Neuron (in vitro differentiated cells): ENCODE measurements around the gene MASP1.
A peak's percentile ranks its signal among the peaks of the same experiment; 100 is the strongest.

Source experiments
- H2AFZ ChIP-seq: one replicate; pipeline ENCODE4 v1.6.1; 2013; ENCODE audit warnings: low read depth, mild to moderate bottlenecking, inconsistent platforms, low read length, moderate library complexity
- H3K27me3 ChIP-seq: one replicate; pipeline ENCODE4 v1.6.1; 2013; ENCODE audit warnings: low read length; ENCODE audit not compliant: insufficient read depth
- H3K36me3 ChIP-seq: one replicate; pipeline ENCODE4 v1.6.1; 2013; ENCODE audit warnings: low read length; ENCODE audit not compliant: insufficient read depth
- H3K4me1 ChIP-seq: one replicate; pipeline ENCODE4 v1.6.1; 2013; ENCODE audit warnings: low read length; ENCODE audit not compliant: insufficient read depth
- H3K4me3 ChIP-seq: 2 replicates; pipeline ENCODE4 v1.5.1; 2013; ENCODE audit warnings: mild to moderate bottlenecking, low read length, moderate library complexity
- H3K9me3 ChIP-seq: one replicate; pipeline ENCODE4 v1.6.1; 2013; ENCODE audit warnings: low read length

The MASP1 gene

DNA sequence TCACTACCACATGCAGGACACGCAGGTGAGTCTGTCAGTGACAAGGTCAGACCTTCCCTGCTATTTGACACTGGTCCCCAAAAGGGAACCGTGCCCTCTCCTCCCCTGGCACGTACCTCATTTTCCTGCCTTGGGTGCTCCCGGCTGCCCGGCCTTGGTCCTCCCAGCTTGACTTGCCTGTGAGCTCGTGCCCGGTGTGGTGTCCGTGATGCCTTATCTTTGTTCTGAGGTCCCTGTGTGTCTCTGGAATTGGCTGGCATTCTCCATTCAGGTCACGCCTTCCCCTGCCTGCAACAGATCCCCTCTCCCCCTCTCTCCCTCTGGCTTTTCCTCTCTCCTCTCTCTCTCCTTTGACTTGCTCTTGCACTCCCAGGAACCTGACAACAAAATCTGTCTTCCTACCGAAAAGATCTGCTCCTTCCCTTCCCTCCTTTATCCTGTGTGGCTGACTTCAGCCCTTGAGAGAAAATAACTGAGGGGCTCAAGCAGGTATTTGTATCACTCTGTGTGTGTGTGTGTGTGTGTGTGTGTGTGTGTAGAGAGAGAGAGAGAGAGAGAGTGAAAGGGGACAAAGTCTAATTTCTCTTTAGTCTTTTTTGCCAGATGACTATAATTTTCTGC, at the start of gene MASP1:
Gene MASP1 (minus strand): TSS at position 226 of the 621 bp plus-strand sequence. CDS start 105 bp downstream, at position 121.
- H3K4me3 ChIP-seq = peak within 1 kb of the TSS; percentile 33
- peaks cover 14% of the 10 kb centered on the region for H3K4me1 ChIP-seq
- H2AFZ ChIP-seq = peak within 1 kb of the TSS; percentile 44
- peaks cover 3% of the 10 kb centered on the region for H3K27me3 ChIP-seq
- no peaks in the 10 kb centered on the region for H3K36me3 ChIP-seq
- H3K9me3 ChIP-seq = no peaks in the 10 kb centered on the region

DNA sequence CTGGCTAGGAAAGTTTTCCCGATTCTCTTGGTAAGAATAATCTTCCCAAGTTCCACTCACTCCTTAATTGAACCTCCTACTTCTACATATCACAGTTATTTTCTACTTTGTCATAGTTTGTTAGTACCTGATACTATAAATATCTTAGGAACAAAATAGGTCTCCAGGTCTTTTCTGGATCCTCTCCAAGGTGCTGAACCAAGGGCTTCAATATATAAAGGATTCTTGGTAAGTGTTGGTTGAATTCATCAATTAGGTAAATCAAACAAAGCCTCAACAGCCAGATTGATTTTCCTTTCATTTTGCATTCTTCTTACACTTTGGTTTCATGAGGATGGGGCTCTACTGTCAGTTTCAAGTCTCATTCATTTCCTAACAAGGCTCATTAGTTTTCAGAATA, 49.0 kb upstream of the MASP1 start:
- Histone ChIP-seq H3K9me3 (no peaks in the 10 kb centered on the region), H2AFZ (no peak overlapping the region), H3K27me3 (no peaks in the 10 kb centered on the region), H3K4me1 (no peaks in the 10 kb centered on the region), H3K4me3 (no peak overlapping the region), H3K36me3 (no peaks in the 10 kb centered on the region)

DNA sequence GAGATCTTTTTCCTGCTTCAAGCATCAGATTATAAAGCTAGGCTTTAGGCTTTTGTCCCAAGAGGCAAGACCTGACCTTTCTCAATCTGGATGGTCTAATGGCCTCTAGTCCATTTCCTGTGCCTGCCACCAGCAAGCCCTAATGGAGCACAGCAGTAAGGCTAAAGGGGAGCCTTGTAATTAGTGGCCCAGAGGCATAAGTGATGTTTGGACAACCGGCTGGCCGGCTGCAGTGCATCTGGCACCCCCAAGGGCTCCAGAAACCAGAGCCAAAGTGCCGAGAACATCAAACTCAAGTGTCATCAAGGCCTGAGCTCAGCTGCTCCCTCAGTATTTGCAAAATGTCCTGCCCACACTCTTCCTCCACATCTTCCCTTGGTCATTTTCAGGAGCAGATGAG, 44.8 kb upstream of the MASP1 start:
- no peaks in the 10 kb centered on the region for H3K36me3 ChIP-seq
- no peak overlapping the region for H2AFZ ChIP-seq
- H3K27me3 ChIP-seq = no peaks in the 10 kb centered on the region
- no peaks in the 10 kb centered on the region for H3K4me1 ChIP-seq
- H3K9me3 ChIP-seq = no peaks in the 10 kb centered on the region
- H3K4me3 ChIP-seq = no peak overlapping the region

DNA sequence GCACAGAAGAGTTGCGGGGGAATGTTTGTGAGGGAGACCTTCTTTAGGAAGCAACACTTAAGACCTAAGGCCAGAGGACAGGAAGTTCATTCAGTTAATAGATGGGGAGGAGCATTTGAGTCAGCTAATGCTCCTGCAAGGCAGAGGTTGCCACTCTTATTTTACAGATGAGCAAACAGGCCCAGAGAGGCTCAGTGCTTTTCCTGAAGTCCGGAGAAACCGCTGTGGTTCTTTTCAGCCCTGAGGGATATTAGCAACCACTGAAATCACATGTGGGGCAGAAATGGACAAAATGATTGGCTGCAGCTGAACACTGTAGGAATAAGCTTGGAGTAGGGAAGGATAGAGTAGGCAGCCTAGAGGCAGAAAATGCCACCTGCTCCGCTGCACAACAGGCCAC, 43.4 kb upstream of the MASP1 start:
- Histone ChIP-seq H3K36me3 (no peaks in the 10 kb centered on the region), H3K9me3 (no peaks in the 10 kb centered on the region), H3K4me3 (no peak overlapping the region), H3K4me1 (no peaks in the 10 kb centered on the region), H3K27me3 (no peaks in the 10 kb centered on the region), H2AFZ (no peak overlapping the region)

DNA sequence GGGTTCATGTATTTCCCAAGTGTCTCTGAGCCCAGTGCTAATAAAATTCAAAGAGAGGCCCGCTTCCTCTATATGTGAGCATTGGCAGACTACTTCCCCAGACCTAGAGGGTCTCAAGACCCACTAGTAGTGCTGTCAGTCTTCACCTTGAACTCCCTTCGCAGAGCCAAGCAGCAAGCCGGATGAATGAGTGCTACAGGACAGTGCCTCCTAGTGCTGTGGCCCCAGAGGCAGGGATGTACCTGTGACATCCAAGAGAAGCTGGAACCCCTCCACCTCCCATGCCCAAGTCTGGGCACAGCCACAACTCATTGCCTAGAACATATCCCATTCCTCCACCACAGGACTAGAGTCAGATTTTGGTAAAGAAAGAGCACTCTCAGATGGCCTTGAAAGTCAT, 37.2 kb upstream of the MASP1 start:
- H3K4me3 ChIP-seq = no peak overlapping the region
- H3K36me3 ChIP-seq = no peaks in the 10 kb centered on the region
- no peak overlapping the region for H2AFZ ChIP-seq

DNA sequence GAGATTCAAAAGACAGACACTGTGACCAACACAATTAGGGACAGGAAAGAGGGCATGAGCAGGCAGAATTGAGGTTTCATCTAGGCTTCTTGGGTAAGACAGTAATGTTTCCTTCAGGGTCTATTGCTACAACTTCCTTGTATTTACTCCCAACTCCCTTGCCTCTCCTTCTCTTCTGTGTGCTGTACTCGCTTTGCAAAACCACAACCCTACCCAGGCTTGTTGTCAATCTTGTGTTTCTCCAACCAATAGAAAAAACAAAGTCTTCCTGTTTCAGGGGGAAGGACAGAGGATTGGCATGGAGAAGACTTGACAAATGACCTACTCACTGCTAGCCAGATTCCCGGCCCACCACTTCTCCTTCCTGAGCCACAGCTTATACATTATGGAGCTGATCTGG, 36.3 kb upstream of the MASP1 start:
- Histone ChIP-seq H3K4me3 (no peak overlapping the region), H3K9me3 (no peaks in the 10 kb centered on the region), H3K4me1 (no peaks in the 10 kb centered on the region), H3K27me3 (no peaks in the 10 kb centered on the region), H2AFZ (no peak overlapping the region), H3K36me3 (no peaks in the 10 kb centered on the region)

More for the DNA sequence above, 37.2 kb upstream of the MASP1 start:
- Histone ChIP-seq H3K27me3 (no peaks in the 10 kb centered on the region), H3K4me1 (no peaks in the 10 kb centered on the region), H3K9me3 (no peaks in the 10 kb centered on the region)

GRCh38 chr3:187325632-187326031, 34.1 kb upstream of the MASP1 start:
- Histone ChIP-seq H3K9me3 (no peaks in the 10 kb centered on the region), H3K4me1 (no peaks in the 10 kb centered on the region), H3K27me3 (no peaks in the 10 kb centered on the region), H3K36me3 (no peaks in the 10 kb centered on the region), H3K4me3 (no peak overlapping the region), H2AFZ (no peak overlapping the region)

- no peaks in the 10 kb centered on the region for H3K36me3 ChIP-seq
- no peaks in the 10 kb centered on the region for H3K9me3 ChIP-seq
- no peak overlapping the region for H3K4me3 ChIP-seq
- H3K4me1 ChIP-seq = no peaks in the 10 kb centered on the region
- no peaks in the 10 kb centered on the region for H3K27me3 ChIP-seq
- no peak overlapping the region for H2AFZ ChIP-seq
Observed at GRCh38 chr3:187323091-187323490, 31.6 kb upstream of the MASP1 start.

DNA sequence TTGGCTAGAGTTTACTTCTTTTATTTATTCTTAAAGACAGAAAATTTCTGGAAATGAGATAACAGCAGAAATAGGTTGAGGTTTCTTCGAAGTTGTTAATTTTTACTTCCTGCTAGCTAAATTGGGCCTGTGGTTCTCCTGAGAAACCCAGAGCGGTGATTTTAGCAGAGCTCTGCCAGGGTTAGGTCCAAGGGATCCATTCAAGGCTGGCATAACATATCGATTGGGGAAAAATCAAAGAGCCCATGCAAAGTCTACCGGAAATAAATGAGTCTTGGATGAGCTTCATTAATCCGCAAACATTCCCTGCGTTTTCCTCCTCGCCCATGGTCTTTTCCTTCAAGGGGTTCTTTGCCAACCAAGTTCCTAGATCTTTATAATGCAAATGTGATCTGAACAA, 30.8 kb upstream of the MASP1 start:
- peaks cover 3% of the 10 kb centered on the region for H3K27me3 ChIP-seq
- H3K36me3 ChIP-seq = no peaks in the 10 kb centered on the region
- no peak overlapping the region for H2AFZ ChIP-seq
- no peaks in the 10 kb centered on the region for H3K4me1 ChIP-seq
- no peaks in the 10 kb centered on the region for H3K9me3 ChIP-seq
- no peak overlapping the region for H3K4me3 ChIP-seq

DNA sequence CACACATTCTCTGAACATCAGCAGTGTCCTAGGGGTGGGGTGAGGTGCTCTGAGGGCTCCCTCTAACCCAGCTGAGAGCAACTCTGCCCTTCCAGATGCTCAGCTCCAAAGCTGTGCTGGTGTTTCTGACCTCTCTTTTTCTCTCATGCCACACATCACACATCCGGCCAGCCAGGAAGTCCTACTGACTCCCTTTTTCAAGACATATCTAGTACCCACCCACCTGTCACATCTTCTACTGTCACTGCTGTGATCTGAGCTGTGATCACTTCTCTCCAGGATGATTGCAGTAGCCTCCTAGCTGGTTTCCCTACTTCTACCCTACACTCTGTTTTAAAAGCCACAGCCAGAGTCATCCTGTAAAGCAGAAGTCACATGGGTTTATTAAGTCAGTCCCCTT, 30.2 kb upstream of the MASP1 start:
- Histone ChIP-seq H3K4me3 (no peak overlapping the region), H3K4me1 (no peaks in the 10 kb centered on the region), H3K27me3 (peaks cover 3% of the 10 kb centered on the region), H2AFZ (no peak overlapping the region), H3K9me3 (no peaks in the 10 kb centered on the region), H3K36me3 (no peaks in the 10 kb centered on the region)

DNA sequence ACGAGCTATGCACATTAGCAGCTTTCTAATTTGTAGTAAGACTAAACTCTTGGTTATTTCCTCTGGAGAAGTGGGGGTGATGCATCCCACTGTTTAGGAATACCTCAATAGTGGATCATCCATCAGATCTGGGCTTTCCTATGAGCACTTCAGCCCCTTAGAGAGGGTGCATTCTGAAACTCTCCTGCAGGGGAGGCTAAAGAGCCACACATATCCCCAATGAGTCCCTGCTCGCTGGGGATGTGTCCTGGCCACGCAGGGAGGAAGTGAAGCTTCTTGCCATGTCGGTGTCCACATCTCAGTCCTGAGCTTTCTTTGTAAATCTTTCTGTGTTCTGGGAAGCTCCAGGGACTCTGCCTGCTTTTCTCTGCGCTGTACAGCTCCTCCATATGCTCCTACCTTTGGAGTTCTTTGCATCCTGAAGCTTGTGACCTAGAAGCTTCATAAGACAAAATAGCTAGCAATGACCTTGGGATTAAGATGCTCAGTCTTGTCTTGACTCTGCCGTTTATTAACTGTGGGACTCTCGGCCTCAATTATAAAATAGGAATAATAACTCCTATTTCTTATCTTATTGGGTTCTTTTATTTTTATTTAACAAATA, 28.3 kb upstream of the MASP1 start:
- no peak overlapping the region for H2AFZ ChIP-seq
- no peaks in the 10 kb centered on the region for H3K4me1 ChIP-seq
- H3K27me3 ChIP-seq = peaks cover 3% of the 10 kb centered on the region
- H3K9me3 ChIP-seq = no peaks in the 10 kb centered on the region
- no peak overlapping the region for H3K4me3 ChIP-seq
- no peaks in the 10 kb centered on the region for H3K36me3 ChIP-seq

DNA sequence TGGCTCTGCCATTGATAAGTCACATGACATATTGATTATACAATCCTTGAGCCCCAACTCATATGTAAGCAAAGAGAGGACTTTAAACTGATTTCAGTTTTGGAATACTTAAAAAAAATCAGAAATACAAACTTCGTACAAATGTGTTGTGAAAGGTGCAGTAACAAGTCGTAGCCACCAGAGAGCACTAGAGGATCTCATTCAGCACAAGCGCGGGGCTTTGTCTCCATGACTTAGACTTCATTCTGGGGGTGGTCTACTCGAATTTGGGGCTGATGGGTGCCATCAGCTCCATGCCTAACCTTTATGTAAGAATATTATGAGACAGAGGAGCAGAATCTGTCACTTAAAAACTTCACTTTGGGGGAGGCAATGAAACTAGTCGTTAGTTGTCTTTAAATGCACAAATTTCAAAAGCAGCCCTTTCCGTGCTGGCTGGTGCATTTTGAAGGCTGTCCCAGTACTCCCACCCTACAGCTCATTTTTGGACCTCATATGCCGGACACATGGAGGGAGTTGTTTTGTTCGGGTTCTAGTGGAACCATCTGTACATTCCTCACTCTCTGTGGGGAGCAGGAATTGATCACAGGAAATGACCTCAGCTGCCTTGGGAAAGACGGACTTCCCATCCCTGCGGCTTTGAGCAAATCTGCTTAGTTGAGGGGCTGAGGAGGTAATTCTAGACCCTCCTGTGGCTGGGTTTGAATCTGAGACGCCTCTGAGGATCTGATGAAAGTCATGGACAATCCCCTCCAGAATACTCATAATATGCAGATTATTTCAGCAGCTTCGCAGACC, 27.5 kb upstream of the MASP1 start:
- Histone ChIP-seq H3K4me3 (no peak overlapping the region), H3K36me3 (no peaks in the 10 kb centered on the region), H2AFZ (no peak overlapping the region), H3K27me3 (peaks cover 3% of the 10 kb centered on the region), H3K4me1 (no peaks in the 10 kb centered on the region), H3K9me3 (no peaks in the 10 kb centered on the region)

DNA sequence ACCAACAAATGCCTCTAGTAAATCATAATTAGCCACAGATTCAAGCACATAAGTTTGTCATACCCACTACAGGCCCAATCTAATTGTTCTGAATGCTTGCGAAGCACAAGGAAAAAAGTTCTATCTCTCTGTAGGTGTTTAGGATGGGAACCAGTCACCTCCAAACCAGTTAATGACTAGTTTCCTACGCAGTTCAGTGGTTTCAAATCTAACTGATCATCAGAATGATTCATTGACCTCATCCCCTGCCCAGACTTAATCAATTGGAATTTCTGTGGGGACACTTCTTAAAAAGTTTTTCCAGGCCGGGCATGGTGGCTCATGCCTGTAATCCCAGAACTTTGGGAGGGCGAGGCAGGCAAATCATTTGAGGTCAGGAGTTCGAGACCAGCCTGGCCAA, 24.3 kb upstream of the MASP1 start:
- Histone ChIP-seq H3K9me3 (no peaks in the 10 kb centered on the region), H3K27me3 (peaks cover 3% of the 10 kb centered on the region), H2AFZ (no peak overlapping the region), H3K4me3 (no peak overlapping the region), H3K4me1 (no peaks in the 10 kb centered on the region), H3K36me3 (no peaks in the 10 kb centered on the region)
